H7 (cell line): Measurements from ENCODE around the gene MPP4. TPM values are rescaled to one million over a fixed set of nuclear protein-coding genes. Genes with fewer than 3 reads are reported as not detected.

Experiments
- DNase-seq: peaks from one replicate; pipeline ENCODE4 v3.0.0; 2012
- H3K27me3 ChIP-seq: 2 replicates; pipeline ENCODE4 v1.6.0; 2011; ENCODE audit warnings: mild to moderate bottlenecking, low read length; ENCODE audit not compliant: control insufficient read depth, insufficient read depth
- H3K36me3 ChIP-seq: replicated peaks from 2 replicates; pipeline ENCODE4 v1.5.1; 2011; ENCODE audit warnings: low read length; ENCODE audit not compliant: control insufficient read depth, insufficient read depth
- H3K4me3 ChIP-seq: 2 replicates; pipeline ENCODE4 v1.5.1; 2011; ENCODE audit warnings: low read depth, mild to moderate bottlenecking, control low read depth, low read length, moderate library complexity; ENCODE audit not compliant: insufficient read depth
- total RNA-seq: library from RNA; depleted of rRNA; stranded (reverse); fragments of >200 nt; shearing (Covaris generic); gene quantifications from 2 replicates; pipeline ENCODE4 v1.2.3, GENCODE V29; 2014

MPP4 gene
- total RNA-seq, 1 experiment from 2014 or later, result not detected

- Histone ChIP-seq H3K27me3 (no peaks in the 10 kb centered on the region), H3K4me3 (no peak overlapping the region), H3K36me3 (no peaks in the 10 kb centered on the region)
- DNase-seq, result no peak
Observed at GRCh38 chr2:201660293-201660895, 38.0 kb downstream of the MPP4 start.

DNA sequence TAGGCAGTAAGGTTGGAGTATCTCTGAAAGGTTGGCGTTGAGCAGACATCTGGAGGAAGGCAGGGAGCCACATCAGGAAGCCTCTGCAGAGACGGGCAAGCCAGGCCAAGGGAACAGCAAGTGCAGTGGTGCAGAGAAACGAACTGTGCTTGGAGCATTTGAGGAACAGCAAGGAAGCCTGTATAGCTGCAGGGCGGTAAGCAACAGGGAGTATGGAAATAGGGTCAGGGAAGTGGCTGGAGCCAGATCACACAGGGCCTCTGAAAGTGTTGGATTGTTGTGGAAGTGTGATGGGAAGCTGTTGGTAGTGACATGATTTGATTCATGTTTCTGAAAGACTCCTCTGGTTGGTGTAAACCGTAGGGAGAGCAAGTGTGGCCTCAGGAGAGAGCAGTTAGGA, 41.7 kb downstream of the MPP4 start:
- no peaks in the 10 kb centered on the region for H3K27me3 ChIP-seq
- no peak overlapping the region for H3K4me3 ChIP-seq
- no peaks in the 10 kb centered on the region for H3K36me3 ChIP-seq
- DNase-seq, result no peak

DNA sequence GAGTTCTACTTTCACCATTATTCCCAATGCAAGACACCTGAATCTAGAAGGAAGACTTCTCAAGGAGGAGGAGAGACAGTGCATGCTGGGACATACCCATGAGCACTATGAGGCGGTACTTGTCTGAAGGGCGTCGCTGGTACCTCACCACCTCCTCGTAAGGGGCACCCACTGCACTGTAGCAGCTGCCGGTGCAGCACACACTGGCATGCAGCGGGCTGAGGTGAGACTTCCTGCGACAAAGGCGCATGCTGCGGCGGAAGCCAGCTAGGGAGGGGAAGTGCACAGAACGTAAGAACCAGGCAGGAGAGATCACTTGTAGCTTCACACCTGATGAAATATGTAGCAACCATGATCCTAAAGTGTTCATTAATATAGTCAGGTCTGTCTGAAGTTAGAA, 42.3 kb downstream of the MPP4 start:
- no peak for DNase-seq
- no peaks in the 10 kb centered on the region for H3K36me3 ChIP-seq
- no peaks in the 10 kb centered on the region for H3K27me3 ChIP-seq
- no peak overlapping the region for H3K4me3 ChIP-seq

DNA sequence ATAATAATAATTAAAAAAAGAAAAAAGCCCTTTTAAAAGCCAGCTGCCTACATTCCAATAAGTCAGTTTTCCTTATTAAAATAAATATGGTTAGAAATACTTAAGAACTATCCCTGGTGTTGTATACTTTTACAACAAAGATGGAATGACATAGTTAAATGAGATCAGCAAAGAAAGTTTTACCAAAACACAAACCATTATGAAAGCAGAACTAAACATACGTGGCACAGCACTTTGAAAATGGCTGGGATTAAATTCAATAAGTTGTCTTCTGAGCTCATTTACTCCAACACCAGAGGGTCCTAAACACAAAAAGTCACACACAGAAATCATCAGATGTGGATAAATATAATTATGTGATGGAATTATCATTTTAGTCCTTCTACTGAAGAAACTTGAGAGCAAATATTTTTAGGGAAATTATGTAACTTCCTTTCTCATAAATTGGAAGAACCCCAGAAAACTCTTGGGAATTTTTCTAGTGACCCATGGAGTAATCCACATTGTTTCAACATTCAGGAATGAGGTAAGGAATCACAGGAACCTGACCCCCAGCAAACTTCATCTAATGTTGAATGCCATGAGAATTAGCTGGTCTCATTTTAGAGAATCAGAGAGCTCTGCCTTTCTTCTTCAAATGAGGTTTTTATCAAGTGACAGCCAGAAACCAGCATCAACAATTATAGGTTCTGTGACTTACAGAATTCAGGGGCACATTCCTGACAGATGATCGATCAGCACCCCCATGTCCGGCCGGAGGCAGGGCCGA, 43.6 kb downstream of the MPP4 start:
- H3K4me3 ChIP-seq, result no peak overlapping the region
- DNase-seq, result no peak

DNA sequence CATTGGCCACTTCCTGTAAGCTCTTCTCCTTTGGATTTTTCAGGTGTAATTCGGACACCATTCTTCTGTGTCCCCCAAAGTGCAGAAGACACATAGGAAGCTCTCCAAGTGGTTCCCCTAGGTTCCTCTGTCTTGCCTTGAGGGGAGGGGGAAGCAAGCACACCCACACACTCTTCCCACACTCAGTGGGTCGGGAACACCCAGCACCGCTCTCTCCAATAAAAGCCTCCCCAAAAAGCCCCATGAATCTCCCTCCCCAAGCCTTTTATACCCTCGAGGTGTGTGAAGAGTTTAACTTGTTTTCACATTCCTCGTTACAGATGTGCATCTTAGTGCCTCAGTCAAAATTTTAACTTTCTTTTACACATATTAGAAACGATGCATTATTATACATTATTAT, 45.2 kb downstream of the MPP4 start:
- H3K36me3 ChIP-seq, result no peaks in the 10 kb centered on the region
- DNase-seq, result no peak
- no peaks in the 10 kb centered on the region for H3K27me3 ChIP-seq
- no peak overlapping the region for H3K4me3 ChIP-seq

More for the DNA sequence above, 43.6 kb downstream of the MPP4 start:
- no peaks in the 10 kb centered on the region for H3K36me3 ChIP-seq
- H3K27me3 ChIP-seq, result no peaks in the 10 kb centered on the region

DNA sequence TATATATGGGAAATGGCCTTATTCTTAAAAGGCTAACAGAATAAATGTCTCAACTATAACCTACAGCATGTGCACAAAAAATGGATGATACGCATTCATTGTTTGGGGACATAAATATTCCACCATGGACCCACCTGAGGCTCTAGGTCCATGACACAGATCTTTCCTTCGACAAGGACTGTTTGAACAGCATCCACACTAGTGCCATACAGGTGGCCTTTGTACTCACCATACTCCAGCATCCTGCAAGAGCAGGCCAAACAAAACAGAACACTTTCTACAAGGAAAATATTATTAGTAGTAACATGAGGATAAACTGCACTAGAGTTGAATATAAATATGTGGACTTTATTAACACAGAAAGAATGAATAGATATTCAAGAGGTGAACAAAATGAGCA, 49.0 kb downstream of the MPP4 start:
- Histone ChIP-seq H3K27me3 (no peaks in the 10 kb centered on the region), H3K4me3 (no peak overlapping the region), H3K36me3 (no peaks in the 10 kb centered on the region)
- DNase-seq, result no peak

DNA sequence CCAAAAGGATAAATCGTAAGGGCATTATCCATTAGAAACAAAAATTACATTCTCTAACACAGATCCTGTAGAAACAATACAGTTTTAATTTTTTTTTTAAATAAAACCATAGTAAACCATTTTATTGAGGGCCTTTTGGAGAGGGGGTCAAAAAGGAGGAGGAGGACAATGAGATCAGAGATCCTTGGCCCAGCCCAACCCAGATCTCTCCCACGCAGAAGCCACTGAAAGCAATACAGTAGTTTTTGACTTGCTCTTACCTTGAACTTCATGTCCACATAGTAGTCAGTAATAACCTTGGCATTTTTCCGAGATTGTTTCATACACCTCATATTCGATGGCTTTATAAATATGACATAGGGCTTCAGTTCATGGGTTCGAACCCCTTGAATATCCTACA, 51.0 kb downstream of the MPP4 start:
- DNase-seq, result no peak
- Histone ChIP-seq H3K36me3 (no peaks in the 10 kb centered on the region), H3K27me3 (no peaks in the 10 kb centered on the region; the same call in 1 of the 2 replicates), H3K4me3 (no peak overlapping the region)

DNA sequence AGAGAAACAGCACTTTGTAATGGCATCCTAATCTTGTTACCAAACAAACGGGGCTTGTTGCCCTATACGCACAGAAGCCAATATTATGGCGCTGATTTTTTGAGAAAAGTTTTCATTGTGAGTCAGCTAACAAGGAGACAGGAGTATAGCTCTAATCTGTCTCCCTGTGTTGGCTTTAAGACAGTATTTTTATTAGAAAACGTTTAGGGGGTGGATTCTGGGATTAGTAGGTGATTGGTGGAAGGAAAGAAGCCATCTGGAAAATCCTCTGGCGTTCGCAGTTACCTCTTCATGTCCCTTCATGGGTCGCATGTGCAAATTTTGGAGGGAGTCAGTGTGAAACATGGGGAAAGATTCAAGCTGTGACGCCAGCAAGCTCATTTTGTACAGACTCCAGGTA, 54.4 kb downstream of the MPP4 start:
- Histone ChIP-seq H3K4me3 (no peak overlapping the region), H3K36me3 (peaks cover 3% of the 10 kb centered on the region; the same call in 1 of the 2 replicates), H3K27me3 (no peaks in the 10 kb centered on the region; the same call in 1 of the 2 replicates)
- DNase-seq, result no peak

GRCh38 chr2:201643216-201643890, 55.1 kb downstream of the MPP4 start, which contains the start of gene TMEM237:
TMEM237 (minus strand) TSS chr2:201643503; CDS start chr2:201643400, 103 bp downstream.
- Histone ChIP-seq H3K27me3 (no peaks in the 10 kb centered on the region; the same call in 1 of the 2 replicates), H3K4me3 (peak within 1 kb of the TSS; percentile 85), H3K36me3 (peaks cover 5% of the 10 kb centered on the region)
- peak; percentile 77 for DNase-seq

DNA sequence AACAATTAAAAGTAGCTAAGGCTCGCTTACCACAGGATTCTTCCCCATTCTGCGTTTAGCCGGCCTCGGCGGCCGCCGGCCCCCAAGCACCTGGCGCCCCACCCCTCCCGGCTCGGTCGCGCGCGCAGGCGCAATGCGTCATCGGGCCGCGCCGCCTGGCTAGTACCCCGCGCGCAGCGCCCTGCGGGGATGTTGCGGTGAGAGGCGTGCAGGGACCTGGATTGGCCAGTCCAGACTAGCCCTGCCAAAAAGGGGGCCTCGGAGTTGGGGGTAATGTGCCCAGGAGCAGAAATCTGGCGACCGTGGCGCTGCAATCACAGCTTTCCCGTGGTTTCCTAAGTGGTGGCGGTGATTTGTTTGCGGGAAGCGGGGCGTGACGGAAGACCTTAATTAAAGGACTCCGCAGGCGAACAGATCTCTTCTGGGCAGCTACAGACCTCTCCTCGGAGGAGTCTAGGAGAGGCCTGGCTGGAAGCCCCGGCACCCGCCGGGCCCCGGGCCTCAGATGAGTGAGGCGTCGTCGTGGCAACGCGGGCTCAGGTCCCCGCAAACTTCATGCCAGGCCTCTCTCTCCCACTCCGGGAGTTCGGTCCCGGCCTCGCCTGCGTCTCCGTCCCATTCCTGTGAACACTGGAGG, 55.7 kb downstream of the MPP4 start:
- Histone ChIP-seq H3K36me3 (peaks cover 7% of the 10 kb centered on the region), H3K27me3 (no peaks in the 10 kb centered on the region; the same call in 1 of the 2 replicates), H3K4me3 (peak overlapping the region; percentile 85)
- peak; percentile 94 for DNase-seq

- Histone ChIP-seq H3K36me3 (peaks cover 7% of the 10 kb centered on the region), H3K27me3 (no peaks in the 10 kb centered on the region; the same call in 1 of the 2 replicates), H3K4me3 (peak overlapping the region; percentile 85)
- no peak for DNase-seq
Observed at GRCh38 chr2:201642086-201642578, 56.3 kb downstream of the MPP4 start.

DNA sequence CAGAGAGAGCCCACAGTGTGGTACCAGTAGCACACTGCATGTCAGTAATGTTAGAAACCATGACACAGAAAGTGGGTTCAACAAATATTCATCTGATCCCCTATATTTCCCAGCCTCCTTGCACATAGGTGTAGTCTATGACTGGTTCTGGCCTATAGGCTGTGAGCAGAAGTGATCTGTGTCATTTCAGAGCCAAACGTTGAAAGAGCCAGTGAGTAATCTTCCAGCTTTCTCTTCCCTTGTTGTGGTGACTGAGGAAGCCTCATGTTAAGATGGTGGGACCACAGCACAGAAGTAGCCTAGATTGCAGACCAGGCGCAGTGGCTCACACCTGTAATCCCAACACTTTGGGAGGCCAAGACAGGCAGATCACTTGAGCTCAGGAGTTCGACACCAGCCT, 59.2 kb downstream of the MPP4 start:
- no peak overlapping the region for H3K4me3 ChIP-seq
- no peaks in the 10 kb centered on the region; the same call in 1 of the 2 replicates for H3K27me3 ChIP-seq
- H3K36me3 ChIP-seq, result peaks cover 8% of the 10 kb centered on the region
- DNase-seq, result no peak

GRCh38 chr2:201638326-201638725, 60.1 kb downstream of the MPP4 start:
- peaks cover 12% of the 10 kb centered on the region for H3K36me3 ChIP-seq
- no peak for DNase-seq
- no peaks in the 10 kb centered on the region for H3K27me3 ChIP-seq
- H3K4me3 ChIP-seq, result no peak overlapping the region

GRCh38 chr2:201633661-201634249, 64.7 kb downstream of the MPP4 start:
- DNase-seq, result no peak
- H3K36me3 ChIP-seq, result peaks cover 17% of the 10 kb centered on the region

More at GRCh38 chr2:201633661-201634249, 64.7 kb downstream of the MPP4 start:
- Histone ChIP-seq H3K27me3 (no peaks in the 10 kb centered on the region), H3K4me3 (no peak overlapping the region)
